GM13976 (cell line): Measurements from ENCODE around the gene COL4A3.

Source experiments
- DNase-seq: peaks from one replicate; pipeline ENCODE4 v3.0.0; 2012; ENCODE audit warnings: low spot score
- CTCF ChIP-seq: IDR thresholded peaks from 2 replicates; pipeline ENCODE4 v1.5.1; 2012; ENCODE audit warnings: borderline replicate concordance, mild to moderate bottlenecking; ENCODE audit not compliant: insufficient read depth; ENCODE audit errors: extremely low read depth, missing control alignments, control extremely low read depth
- in situ Hi-C: fragments of 300-500 bp; cut with MboI; formaldehyde crosslinking; loops from one replicate; pipeline ENCODE4 v1.12.0; 2022; ENCODE audit warnings: low sequenced_read_pairs, mixed read lengths, inconsistent platforms; ENCODE audit not compliant: unreplicated experiment

The COL4A3 gene

GRCh38 chr2:227295806-227296205 is 131.4 kb downstream of the COL4A3 start:
- DNase-seq: no peak
- in situ Hi-C loops: no loop called here
- no peak for TF ChIP-seq CTCF

GRCh38 chr2:227296671-227297405 is 132.4 kb downstream of the COL4A3 start:
- no peak for TF ChIP-seq CTCF
- in situ Hi-C loops: no loop called here

GRCh38 chr2:227301523-227301922 is 137.1 kb downstream of the COL4A3 start:
- no peak for TF ChIP-seq CTCF
- no peak for DNase-seq
- in situ Hi-C loops: no loop called here

More at GRCh38 chr2:227296671-227297405, 132.4 kb downstream of the COL4A3 start:
- no peak for DNase-seq

GRCh38 chr2:227308784-227309183 is 144.4 kb downstream of the COL4A3 start:
- no peak for TF ChIP-seq CTCF
- no peak for DNase-seq
- in situ Hi-C loops: no loop called here

- no peak for TF ChIP-seq CTCF
- in situ Hi-C loops: no loop called here
- no peak for DNase-seq
Measured at GRCh38 chr2:227310756-227311110, 146.3 kb downstream of the COL4A3 start.

- no peak for TF ChIP-seq CTCF
- in situ Hi-C loops: no loop called here
- DNase-seq: no peak
Measured at GRCh38 chr2:227311861-227312506, 147.6 kb downstream of the COL4A3 start.
